Measurements from ENCODE around the gene HHIP. TPM values are rescaled to one million over a fixed set of nuclear protein-coding genes. Genes with fewer than 3 reads are reported as not detected.

HHIP gene
- total RNA-seq (2014; rRNA removed; shearing (Covaris generic)) = 161 and 170 TPM in 2 replicates

GRCh38 chr4:144645631-144646522, at the start of gene HHIP:
TSS of gene HHIP (plus strand) at chr4:144646156. CDS start at chr4:144646676, 520 bp downstream.
- Histone ChIP-seq H3K9me3 (replicated peaks) (no peaks in the 10 kb centered on the region), H3K4me1 (peaks cover 1% of the 10 kb centered on the region; the same call in 1 of the 2 replicates), H3K4me3 (peak within 1 kb of the TSS; percentile 77), H3K36me3 (peaks cover 12% of the 10 kb centered on the region), H3K27ac (peak within 1 kb of the TSS; percentile 84), H3K27me3 (no peaks in the 10 kb centered on the region)
- DNase-seq = peak; percentile 85 to 91

- H3K4me1 ChIP-seq = peaks cover 8% of the 10 kb centered on the region
- H3K9me3 ChIP-seq (replicated peaks) = no peaks in the 10 kb centered on the region
- no peaks in the 10 kb centered on the region for H3K27me3 ChIP-seq
- DNase-seq = no peak
- no peak overlapping the region for H3K27ac ChIP-seq
- H3K4me3 ChIP-seq = no peak overlapping the region
- H3K36me3 ChIP-seq = no peaks in the 10 kb centered on the region
Observed at GRCh38 chr4:144597171-144597570, 48.8 kb upstream of the HHIP start.

DNA sequence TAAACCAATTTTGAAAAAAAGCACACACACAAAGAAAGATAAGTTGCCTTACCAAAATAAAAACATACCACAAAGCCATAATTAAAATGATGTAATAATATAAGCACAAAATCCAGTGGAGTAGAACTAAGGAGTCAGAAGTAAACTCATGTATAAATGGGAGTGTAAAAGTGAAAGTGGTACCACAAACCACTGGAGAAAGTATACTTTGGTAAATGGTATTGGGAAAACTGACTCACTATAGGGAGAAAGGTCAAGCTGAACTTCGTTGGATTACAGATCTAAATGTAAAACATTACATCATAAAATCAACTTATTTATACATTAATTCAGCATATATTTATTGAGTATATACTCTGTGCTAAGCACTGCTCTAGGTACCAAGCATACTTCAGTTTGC, 46.3 kb upstream of the HHIP start:
- Histone ChIP-seq H3K36me3 (no peaks in the 10 kb centered on the region), H3K4me1 (peaks cover 3% of the 10 kb centered on the region; the same call in 1 of the 2 replicates), H3K9me3 (replicated peaks) (no peaks in the 10 kb centered on the region), H3K27me3 (no peaks in the 10 kb centered on the region), H3K27ac (no peak overlapping the region), H3K4me3 (no peak overlapping the region)
- no peak for DNase-seq

GRCh38 chr4:144611850-144612249, 34.1 kb upstream of the HHIP start:
- DNase-seq = peak in 1 of 2 experiments; percentile 20
- H3K36me3 ChIP-seq = no peaks in the 10 kb centered on the region
- H3K9me3 ChIP-seq (replicated peaks) = no peaks in the 10 kb centered on the region; the same call in 1 of the 2 replicates
- H3K27ac ChIP-seq = no peak overlapping the region
- H3K27me3 ChIP-seq = no peaks in the 10 kb centered on the region
- H3K4me3 ChIP-seq = no peak overlapping the region
- no peaks in the 10 kb centered on the region for H3K4me1 ChIP-seq

- H3K9me3 ChIP-seq (replicated peaks) = no peaks in the 10 kb centered on the region; the same call in 1 of the 2 replicates
- no peaks in the 10 kb centered on the region for H3K4me1 ChIP-seq
- no peaks in the 10 kb centered on the region for H3K27me3 ChIP-seq
- H3K36me3 ChIP-seq = no peaks in the 10 kb centered on the region
- DNase-seq = no peak
- H3K27ac ChIP-seq = no peak overlapping the region
- no peak overlapping the region for H3K4me3 ChIP-seq
Observed at GRCh38 chr4:144614850-144615585, 30.9 kb upstream of the HHIP start.

- no peaks in the 10 kb centered on the region for H3K4me1 ChIP-seq
- H3K9me3 ChIP-seq (replicated peaks) = no peaks in the 10 kb centered on the region
- H3K4me3 ChIP-seq = no peak overlapping the region
- H3K36me3 ChIP-seq = no peaks in the 10 kb centered on the region
- DNase-seq = no peak
- no peak overlapping the region for H3K27ac ChIP-seq
- H3K27me3 ChIP-seq = no peaks in the 10 kb centered on the region
Observed at GRCh38 chr4:144621681-144622080, 24.3 kb upstream of the HHIP start.

DNA sequence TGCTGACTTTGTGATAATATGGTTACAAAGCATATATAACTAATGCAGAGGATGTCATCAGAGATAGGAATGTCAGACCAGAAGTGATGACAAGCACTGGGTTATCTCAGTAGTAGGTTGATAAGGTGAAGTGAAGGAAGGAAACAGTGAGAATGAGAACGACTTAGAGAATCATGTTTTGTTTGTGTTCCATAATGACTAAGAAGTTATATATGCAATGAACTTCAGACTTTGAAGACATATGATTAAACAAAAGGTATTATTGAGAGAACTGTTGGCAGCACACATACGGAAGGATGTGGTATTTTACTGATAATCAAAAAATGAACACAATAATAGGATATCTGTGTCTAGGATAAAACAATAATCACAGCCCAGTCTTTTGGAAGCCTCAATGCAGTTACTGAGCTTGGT, 18.3 kb upstream of the HHIP start:
- H3K27me3 ChIP-seq = no peaks in the 10 kb centered on the region
- H3K9me3 ChIP-seq (replicated peaks) = no peaks in the 10 kb centered on the region
- no peaks in the 10 kb centered on the region; the same call in 1 of the 2 replicates for H3K36me3 ChIP-seq
- H3K4me1 ChIP-seq = no peaks in the 10 kb centered on the region
- H3K4me3 ChIP-seq = no peak overlapping the region
- no peak for DNase-seq
- no peak overlapping the region for H3K27ac ChIP-seq

DNA sequence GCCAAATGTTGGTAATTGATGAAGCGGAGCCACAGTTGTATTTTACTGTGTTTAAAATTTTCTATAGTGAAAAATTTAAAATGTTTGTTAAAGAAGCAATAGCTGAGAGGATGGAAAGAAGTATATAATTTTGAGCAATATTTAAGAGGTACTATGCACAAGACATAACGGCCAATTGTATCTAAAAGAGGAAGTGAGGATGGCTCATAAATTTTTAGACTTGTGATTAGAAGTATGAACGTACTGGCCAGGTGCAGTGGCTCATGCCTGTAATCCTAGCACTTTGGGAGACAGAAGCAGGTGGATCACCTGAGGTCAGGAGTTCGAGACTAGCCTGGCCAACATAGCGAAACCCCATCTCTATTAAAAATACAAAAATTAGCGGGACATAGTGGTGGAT, 12.7 kb upstream of the HHIP start:
- no peak overlapping the region for H3K27ac ChIP-seq
- 0 out of 2 replicates have a peak, but pooled peaks cover 2% of the 10 kb centered on the region for H3K9me3 ChIP-seq (replicated peaks)
- H3K36me3 ChIP-seq = no peaks in the 10 kb centered on the region; the same call in 1 of the 2 replicates
- H3K4me1 ChIP-seq = no peaks in the 10 kb centered on the region
- no peak overlapping the region for H3K4me3 ChIP-seq
- no peak for DNase-seq
- H3K27me3 ChIP-seq = no peaks in the 10 kb centered on the region

DNA sequence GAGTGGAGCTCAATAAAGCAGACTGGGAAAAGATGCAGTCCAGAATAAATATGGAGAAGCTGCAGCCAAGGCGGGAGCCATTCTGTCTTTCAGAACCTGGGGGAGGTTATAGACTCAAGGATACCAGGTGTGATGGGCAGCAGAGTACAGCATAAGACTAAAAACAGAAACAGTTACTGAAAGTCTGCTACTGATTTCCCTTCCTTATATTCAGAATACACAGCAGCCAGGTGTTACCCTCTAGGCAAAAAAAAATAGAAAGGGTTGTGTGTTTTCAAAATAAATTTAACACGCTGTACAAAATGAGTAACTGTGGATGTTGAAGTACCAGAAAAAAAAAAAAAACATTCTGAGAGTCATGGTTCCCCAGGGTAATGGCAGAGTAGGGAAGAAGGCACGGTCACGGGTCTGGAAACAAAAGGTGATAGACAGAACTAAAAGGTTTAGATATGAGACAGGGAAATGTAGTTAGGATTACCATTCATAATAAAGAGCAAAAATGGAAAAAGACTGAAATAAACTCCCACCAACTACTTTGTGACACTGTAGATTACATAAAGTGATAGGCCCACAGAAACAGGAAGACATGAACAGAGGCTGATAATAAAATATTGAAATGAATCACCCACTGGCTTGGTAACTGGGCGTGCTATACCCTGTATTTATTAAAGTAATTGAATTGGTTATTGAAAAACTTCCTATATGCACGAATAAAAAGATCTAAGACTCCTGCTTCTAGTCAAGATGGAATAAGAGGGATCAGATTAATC, 10.8 kb upstream of the HHIP start:
- no peak overlapping the region for H3K4me3 ChIP-seq
- H3K9me3 ChIP-seq (replicated peaks) = 0 out of 2 replicates have a peak, but pooled peaks cover 2% of the 10 kb centered on the region
- no peak overlapping the region for H3K27ac ChIP-seq
- H3K4me1 ChIP-seq = no peaks in the 10 kb centered on the region
- H3K27me3 ChIP-seq = no peaks in the 10 kb centered on the region
- no peaks in the 10 kb centered on the region for H3K36me3 ChIP-seq
- DNase-seq = no peak

DNA sequence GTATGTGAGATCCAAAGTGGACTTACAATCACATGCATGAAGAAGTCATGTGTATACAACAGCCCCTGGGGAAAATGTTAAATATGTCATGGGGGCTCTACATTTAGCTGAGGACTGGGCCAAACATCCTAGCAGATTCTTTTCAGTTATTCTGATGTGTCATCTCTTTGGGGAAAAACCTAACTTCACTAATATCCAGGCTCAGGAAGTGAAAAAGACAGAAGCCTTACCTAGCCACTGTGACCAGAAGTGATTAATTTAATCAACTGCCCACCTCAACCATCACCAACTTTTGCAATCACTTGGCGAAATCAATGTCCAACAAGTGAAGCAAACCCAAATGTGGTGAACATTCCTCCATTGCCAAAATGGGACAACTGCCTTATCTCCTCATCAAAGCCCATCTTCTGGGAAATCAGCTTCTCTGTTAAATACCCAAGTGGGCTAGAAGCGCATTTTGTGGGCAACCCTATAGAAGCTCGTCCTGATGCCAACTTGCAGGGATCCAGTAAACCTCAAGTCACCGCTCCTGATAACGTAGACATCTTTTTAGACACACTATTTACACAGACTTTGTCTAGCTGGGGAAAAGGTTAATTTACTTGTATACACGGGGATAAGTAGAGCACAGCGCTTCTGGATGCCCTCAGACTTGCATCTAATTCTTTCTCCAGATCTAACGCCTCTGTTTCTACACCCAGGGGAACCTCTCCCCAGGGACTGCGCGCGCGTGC, 1.4 kb upstream of the HHIP start:
- Histone ChIP-seq H3K36me3 (peaks cover 12% of the 10 kb centered on the region), H3K4me1 (no peaks in the 10 kb centered on the region), H3K4me3 (peak overlapping the region; percentile 77), H3K9me3 (replicated peaks) (no peaks in the 10 kb centered on the region), H3K27ac (peak overlapping the region; percentile 84), H3K27me3 (no peaks in the 10 kb centered on the region)
- DNase-seq = peak in 1 of 2 experiments; percentile 37

DNA sequence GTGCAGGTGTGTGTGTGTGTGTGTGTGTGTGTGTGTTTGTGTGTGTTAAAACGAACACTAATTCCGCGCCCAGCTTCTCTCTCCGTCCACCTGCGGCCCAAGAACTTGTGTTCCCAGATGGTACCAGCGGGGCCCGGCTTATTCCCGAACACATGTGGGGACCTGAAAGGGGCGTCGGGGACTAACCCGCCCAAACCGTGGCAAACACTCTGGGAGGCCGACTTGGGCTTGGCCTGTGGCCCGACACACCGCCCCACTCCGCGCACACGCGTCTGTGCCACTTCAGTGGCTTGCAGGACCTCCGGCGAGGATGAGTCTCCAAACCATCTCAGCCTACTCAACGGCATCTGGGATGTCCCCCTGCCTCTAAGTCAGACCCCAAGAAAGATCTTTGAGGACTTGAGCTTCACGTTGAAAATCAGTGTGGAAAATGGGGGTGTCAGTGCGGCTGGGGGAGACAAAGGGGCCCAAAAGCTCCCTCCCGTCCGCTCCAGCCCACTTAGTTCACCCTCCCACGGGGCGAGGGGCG, 790 bp upstream of the HHIP start:
- DNase-seq = peak; percentile 51 to 65
- no peaks in the 10 kb centered on the region for H3K4me1 ChIP-seq
- no peaks in the 10 kb centered on the region for H3K27me3 ChIP-seq
- no peaks in the 10 kb centered on the region for H3K9me3 ChIP-seq (replicated peaks)
- H3K27ac ChIP-seq = peak overlapping the region; percentile 84
- peaks cover 12% of the 10 kb centered on the region for H3K36me3 ChIP-seq
- peak overlapping the region; percentile 77 for H3K4me3 ChIP-seq

GRCh38 chr4:144646523-144647094, 653 bp downstream of the HHIP start:
- Histone ChIP-seq H3K27me3 (no peaks in the 10 kb centered on the region), H3K27ac (peak overlapping the region; percentile 84), H3K36me3 (peaks cover 14% of the 10 kb centered on the region), H3K9me3 (replicated peaks) (no peaks in the 10 kb centered on the region), H3K4me1 (peaks cover 9% of the 10 kb centered on the region), H3K4me3 (peak overlapping the region; percentile 77)
- peak; percentile 49 to 62 for DNase-seq

- peaks cover 14% of the 10 kb centered on the region for H3K4me1 ChIP-seq
- no peaks in the 10 kb centered on the region for H3K9me3 ChIP-seq (replicated peaks)
- H3K27ac ChIP-seq = peak overlapping the region; percentile 84
- H3K4me3 ChIP-seq = peak overlapping the region; percentile 77
- peak; percentile 58 to 71 for DNase-seq
- H3K27me3 ChIP-seq = no peaks in the 10 kb centered on the region
- peaks cover 17% of the 10 kb centered on the region for H3K36me3 ChIP-seq
Observed at GRCh38 chr4:144647095-144647561, 1.2 kb downstream of the HHIP start.
